H4 (cell line): ENCODE data around the gene IRGC. TPM values are rescaled to one million over a fixed set of nuclear protein-coding genes. Genes with fewer than 3 reads are reported as not detected.

Experiments used
- DNase-seq: peaks from one replicate; pipeline ENCODE4 v3.0.0-alpha.2; 2015; ENCODE audit warnings: low spot score
- total RNA-seq: library from RNA; depleted of rRNA; stranded (reverse); fragments of >200 nt; shearing (Covaris generic); gene quantifications from 2 replicates; pipeline ENCODE4 v1.2.3, GENCODE V29; 2014

The IRGC gene
- total RNA-seq, 1 experiment from 2014 or later: not detected

DNA sequence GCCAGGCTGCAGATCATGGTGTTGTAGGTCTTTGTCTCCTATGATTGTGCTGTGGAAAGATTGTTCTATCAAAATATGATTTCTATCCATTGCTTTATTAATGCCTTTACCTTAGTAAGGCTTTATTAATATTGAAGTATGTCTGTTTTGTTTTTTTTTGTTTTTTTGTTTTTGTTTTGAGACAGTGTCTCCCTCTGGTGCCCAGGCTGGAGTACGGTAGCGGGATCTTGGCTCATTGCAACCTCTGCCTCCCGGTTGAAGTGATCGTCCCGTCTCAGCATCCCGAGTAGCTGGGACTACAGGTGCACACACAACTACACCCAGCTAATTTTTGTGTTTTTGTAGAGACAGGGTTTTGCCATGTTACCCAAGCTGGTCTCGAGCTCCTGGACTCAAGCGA, 7.7 kb downstream of the IRGC start:
- DNase-seq: no peak

DNA sequence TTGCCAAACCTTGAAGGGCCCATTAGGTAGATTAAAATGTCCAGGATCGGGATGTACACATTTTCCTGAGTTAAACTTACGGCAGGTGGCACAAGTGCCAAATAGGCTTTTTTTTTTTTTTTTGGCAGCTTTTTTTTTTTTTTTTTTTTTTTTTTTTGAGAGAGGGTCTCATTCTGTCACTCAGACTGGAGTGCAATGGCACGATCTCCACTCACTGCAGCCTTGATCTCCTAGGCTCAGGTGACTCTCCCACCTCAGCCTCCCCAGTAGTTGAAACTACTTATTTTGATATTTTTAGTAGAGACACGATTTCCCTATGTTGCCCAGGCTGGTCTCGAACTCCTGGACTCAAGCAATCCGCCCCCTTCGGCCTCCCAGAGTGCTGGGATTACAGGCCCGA, 9.0 kb downstream of the IRGC start:
- no peak for DNase-seq

GRCh38 chr19:43725468-43725867, 9.6 kb downstream of the IRGC start:
- DNase-seq: no peak

GRCh38 chr19:43726736-43727592, 11.1 kb downstream of the IRGC start:
- DNase-seq: no peak

GRCh38 chr19:43727593-43727853, 11.6 kb downstream of the IRGC start:
- no peak for DNase-seq

- no peak for DNase-seq
Measured at GRCh38 chr19:43729919-43730318, 14.0 kb downstream of the IRGC start.

GRCh38 chr19:43731346-43731745, 15.5 kb downstream of the IRGC start:
- no peak for DNase-seq

DNA sequence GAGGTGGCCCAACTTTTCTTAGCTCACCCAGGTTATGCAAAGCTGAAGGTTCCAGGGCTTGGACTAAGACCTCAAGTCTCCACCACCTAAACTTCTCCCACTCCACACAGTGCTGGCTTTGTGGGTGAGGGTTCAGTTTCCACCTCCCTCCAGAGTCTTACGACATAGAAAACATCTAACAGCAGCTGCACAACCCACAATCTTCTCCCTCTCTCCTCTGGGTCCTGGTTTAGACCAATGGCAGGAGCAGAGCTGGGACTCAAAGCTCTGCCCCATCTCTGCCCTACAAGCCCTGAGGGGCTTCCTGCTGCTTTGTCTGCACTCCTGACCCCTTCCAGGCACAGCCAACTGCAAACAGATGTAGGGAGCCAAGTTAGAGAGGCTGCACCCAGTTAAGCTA, 16.0 kb downstream of the IRGC start:
- DNase-seq: no peak

DNA sequence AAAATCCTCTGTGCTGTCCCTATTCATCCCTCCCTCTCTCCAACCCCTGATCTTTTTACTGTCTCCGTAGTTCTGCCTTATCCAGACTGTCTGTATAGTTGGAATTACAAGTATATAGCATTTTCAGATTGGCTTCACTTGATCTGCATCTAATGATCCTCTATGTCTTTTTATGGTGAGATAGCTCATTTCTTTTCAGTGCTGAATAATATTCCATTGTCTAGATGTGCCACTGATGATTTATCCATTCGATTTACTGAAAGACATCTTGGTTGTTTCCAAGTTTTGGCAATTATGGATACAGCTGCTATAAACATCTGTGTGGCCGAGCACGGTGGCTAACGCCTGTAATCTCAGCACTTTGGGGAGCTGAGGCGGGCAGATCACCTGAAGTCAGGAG, 19.1 kb downstream of the IRGC start:
- no peak for DNase-seq

GRCh38 chr19:43735957-43736356, 20.1 kb downstream of the IRGC start:
- DNase-seq: no peak

DNA sequence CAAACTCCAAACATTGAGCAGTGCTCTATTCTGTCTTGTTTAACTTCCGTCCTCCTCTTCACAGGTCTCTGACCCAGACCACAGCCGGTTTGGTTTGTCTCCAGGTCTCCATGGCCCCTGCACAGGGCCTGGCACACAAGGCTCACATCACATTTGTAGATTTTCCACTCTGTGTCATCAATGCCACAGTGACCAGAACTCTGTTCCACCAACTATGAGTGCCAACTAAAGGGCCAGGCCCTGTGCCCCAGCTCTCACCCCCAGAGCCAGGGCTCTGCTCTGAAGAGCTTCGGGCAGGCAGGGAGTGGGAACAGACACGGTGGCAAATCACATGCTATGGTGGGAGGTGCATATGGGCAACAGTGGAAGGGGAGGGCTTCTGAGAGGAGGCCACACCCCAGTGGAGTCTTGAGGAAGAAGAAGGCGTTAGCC, 22.9 kb downstream of the IRGC start:
- no peak for DNase-seq

- no peak for DNase-seq
Measured at GRCh38 chr19:43739439-43740235, 23.8 kb downstream of the IRGC start.

DNA sequence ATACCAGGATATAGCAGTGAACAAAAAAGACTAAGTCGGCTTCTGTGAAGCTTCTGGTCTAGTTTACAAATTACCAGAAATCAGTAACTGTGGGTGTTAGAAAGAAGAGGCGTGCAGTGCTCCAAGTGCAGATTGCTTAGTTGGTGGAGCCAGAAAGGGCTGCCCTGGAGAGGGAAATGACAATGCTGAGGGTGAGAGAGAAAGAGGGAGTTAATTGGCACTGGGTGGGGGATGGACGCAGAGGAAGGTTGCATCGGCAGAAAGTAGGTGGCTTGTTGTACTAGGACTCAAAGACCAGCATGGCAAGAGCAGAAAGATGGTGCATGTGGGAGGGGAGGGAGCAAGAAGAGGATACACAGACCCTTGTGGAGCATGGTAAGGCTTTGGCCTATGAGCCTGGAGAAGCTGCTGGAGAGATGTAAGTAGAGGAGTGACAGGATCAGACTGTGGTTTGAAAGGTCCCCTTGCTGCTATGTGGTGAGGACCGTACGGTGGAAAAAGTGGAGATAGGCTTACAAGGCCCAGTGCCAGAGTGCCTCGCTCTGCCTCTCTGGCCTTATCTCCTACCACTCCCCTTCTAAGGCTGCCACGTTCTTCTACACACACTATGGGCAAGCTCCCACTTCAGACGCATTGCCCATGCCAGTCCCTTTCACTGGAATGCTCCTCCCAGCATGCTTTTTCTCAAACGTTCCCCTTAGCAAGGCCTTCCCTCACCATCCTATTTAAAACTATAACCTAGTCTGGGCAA, 25.4 kb downstream of the IRGC start:
- DNase-seq: no peak

GRCh38 chr19:43743059-43743458, 27.2 kb downstream of the IRGC start:
- DNase-seq: no peak

DNA sequence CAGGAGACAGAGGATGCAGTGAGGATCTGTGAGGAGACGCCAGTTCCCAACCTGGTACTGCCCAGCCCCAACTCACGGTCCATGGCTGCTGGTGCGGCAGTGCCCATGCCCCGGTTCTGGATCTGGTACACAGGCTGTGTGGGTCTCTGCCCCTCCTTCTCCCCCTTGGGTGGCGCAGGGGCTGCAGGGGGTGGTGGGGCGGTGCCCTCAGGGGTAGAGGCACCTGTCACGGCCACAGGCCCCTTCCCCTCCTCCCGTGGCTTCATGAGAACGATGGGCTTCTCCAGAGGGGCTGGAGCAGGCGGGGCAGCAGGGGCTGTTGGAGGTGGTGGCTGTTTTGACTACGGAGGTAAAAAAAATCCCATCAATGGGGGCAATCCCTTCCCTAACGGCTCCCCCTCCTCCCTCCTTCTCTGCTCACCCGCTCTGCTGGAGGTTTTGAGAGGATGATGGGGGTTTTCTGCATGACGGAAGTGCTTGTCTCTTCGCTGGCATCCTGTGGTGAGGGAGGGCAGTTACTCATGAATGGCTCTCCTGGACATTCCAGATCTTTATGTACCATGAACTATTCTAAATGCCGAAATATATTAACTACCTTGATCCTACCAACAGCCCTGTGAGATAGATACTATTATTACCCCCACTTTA, 31.8 kb downstream of the IRGC start:
- DNase-seq: no peak

GRCh38 chr19:43748205-43748594, 32.3 kb downstream of the IRGC start:
- DNase-seq: no peak

GRCh38 chr19:43748685-43749084, 32.8 kb downstream of the IRGC start:
- DNase-seq: no peak

- no peak for DNase-seq
Measured at GRCh38 chr19:43749152-43749551, 33.3 kb downstream of the IRGC start.

DNA sequence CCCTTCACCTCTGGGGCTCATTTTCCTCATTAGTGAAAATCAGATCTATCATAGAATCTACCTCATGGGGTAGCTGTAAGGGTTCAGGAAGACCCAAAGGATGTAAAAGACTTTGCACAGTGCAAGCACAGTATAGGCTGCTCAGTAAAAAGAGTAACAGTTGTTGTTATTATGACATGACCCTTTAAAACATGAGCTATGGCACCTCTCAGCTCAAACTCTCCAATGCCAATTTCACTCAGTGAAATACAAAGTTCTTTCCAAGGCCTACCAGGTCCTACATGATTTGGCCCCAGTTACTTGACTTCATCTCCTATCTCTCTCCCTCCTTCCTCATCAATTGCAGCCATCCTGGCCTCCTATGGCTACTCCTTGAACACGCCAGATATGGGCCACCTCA, 34.0 kb downstream of the IRGC start:
- no peak for DNase-seq

GRCh38 chr19:43751466-43752220, 35.8 kb downstream of the IRGC start:
- no peak for DNase-seq

DNA sequence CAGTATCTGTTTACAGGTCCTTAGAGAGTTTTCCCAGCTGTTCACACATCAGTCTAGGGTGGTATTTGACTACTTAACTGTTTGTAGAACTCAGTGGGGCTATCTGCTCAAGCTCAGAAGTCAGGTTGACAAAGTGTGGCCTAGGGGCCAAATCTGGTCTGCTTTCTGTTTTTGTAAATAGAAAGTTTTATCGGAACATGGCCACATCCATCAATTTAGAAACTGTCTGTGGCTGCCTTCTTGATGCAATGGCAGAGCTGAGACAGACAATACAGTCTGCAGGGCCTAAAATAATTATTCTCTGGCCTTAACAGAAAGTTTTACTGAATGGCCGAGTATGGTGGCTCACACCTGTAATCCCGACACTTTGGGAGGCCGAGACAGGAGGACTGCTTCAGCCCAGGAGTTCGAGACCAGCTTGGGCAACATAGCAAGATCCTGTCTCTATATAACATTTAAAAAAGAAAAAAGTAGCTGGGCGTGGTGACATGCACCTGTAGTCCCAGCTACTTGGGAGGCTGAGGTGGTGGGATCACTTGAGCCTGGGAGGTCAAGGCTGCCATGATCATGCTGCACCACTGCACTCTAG, 36.5 kb downstream of the IRGC start:
- DNase-seq: no peak
